Central memory CD4-positive, alpha-beta T cell (primary cell): Measurements from ENCODE around the gene KRTAP4-9.
"Not testable (repeated sequence)": the region's sequence is repeated elsewhere in the genome, so short reads cannot be mapped to it uniquely, and the experiment has no call there.

Source experiments
- DNase-seq: peaks from one replicate; pipeline ENCODE4 v3.0.0; 2022
- total RNA-seq, 3 experiments: gene quantifications; one replicate each; lab custom pipeline; 2026; lab: John Stamatoyannopoulos, UW

Gene KRTAP4-9
- 0 reads per million in 3 experiments for total RNA-seq

DNA sequence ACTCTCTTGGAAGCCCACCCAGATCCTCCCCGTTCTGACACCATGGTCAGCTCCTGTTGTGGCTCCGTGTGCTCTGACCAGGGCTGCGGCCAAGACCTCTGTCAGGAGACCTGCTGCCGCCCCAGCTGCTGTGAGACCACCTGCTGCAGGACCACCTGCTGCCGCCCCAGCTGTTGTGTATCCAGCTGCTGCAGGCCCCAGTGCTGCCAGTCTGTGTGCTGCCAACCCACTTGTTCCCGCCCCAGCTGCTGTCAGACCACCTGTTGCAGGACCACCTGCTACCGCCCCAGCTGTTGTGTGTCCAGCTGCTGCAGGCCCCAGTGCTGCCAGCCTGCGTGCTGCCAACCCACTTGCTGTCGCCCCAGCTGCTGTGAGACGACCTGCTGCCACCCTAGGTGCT, at the start of gene KRTAP4-9:
Gene KRTAP4-9, plus strand, starts transcription at position 43 of the 400 bp plus-strand sequence. Its CDS starts 0 bp downstream, at position 43.
- not testable (repeated sequence) for DNase-seq

- DNase-seq = no peak
These were observed 47.6 kb upstream of the KRTAP4-9 start for GRCh38 chr17:41057547-41057946.

DNA sequence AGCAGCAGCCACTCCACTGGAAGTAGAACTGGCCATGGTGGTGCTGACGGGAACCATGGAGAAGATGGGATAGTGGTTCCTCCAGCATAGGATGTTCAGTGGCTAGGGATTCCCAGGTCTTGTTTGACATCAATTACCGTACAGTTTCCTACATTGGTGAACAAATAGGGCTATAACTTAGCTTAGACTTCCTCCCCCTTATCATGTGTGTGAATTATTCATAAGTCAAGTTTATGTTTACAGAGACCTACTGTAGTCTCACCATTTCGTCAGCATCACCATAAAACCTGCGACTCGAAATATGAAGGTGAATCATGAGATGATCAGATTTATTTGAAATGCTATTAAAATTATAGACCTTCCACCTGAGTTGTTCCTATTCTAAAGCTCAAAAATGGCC, 46.4 kb upstream of the KRTAP4-9 start:
- DNase-seq = no peak

- DNase-seq = not testable (repeated sequence)
These were observed 45.7 kb upstream of the KRTAP4-9 start for GRCh38 chr17:41059276-41060051.

DNA sequence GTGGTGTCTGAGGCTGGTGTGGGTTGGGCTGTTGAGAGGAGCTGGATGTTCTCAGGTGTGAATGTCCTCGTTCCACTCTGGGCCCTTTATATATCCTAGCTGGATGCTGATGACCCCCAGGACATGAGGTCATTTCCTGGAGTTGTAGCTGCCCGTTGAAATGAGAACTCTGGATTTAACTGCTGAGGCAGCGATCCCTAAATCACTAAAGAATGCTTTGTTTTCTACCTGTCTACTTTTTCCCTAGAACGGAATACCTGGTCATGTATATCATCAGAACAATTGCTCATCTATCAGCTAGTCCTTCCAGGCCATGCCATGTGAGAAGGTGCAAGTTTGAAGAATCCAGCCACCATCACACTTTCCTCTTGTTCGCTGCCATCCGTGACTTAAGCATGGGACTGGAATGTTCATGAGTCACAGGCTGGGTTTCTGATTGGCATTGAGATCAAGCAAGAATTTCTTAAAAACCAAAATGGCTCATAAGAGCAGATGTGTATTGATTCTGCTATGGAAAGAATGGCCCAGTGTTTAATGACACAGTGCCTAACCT, 45.1 kb upstream of the KRTAP4-9 start, which contains the start of gene KRTAP2-3:
Gene KRTAP2-3, minus strand, starts transcription at position 63 of the 553 bp plus-strand sequence. CDS start 64 bp downstream, outside the sequence.
- DNase-seq = no peak

DNA sequence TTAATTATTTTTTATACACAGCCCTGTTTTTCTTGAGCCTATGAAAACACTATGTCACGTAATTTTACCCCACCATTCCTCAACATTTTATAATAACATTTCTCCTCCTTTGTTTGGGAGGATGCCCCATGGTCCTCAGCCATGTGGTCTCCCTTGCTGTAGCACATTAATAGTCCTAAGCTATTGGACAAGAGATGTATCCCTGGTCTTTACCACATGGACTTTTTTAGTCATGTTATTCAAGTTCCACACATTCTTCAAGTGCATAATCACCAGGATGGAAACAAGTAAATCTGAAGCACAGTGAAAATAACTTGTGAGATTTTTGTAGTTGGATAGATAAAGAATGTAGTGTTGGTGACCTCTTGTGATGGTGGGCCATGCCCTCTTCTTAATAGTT, 43.2 kb upstream of the KRTAP4-9 start:
- no peak for DNase-seq

- no peak for DNase-seq
These were observed 41.7 kb upstream of the KRTAP4-9 start for GRCh38 chr17:41063449-41063848.

DNA sequence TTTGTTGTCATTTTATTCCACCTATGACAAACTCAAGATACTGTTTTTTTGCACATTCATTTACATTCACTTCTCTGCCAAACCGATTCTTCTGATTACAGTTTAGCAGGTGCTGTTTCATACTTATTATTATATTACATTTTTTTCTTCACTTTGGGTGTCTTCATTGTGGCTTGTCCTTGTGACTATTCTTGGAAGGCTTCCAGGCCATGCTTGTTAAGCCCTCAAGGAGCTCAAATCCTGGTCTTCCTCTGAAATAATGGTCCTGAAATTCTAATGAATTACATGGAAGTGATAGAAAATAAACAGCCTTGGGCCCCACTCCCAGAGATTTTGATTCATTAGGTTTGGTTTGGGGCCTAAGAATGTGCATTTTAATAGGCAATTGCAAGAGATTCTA, 40.9 kb upstream of the KRTAP4-9 start:
- DNase-seq = no peak

GRCh38 chr17:41065016-41065689, 40.0 kb upstream of the KRTAP4-9 start:
- not testable (repeated sequence) for DNase-seq

GRCh38 chr17:41065829-41066624, 39.2 kb upstream of the KRTAP4-9 start, which contains the start of gene KRTAP2-4:
TSS of gene KRTAP2-4 (minus strand) at chr17:41065879. CDS start at chr17:41065845, 34 bp downstream.
- DNase-seq = no peak

- no peak for DNase-seq
These were observed 37.9 kb upstream of the KRTAP4-9 start for GRCh38 chr17:41067281-41067680.

DNA sequence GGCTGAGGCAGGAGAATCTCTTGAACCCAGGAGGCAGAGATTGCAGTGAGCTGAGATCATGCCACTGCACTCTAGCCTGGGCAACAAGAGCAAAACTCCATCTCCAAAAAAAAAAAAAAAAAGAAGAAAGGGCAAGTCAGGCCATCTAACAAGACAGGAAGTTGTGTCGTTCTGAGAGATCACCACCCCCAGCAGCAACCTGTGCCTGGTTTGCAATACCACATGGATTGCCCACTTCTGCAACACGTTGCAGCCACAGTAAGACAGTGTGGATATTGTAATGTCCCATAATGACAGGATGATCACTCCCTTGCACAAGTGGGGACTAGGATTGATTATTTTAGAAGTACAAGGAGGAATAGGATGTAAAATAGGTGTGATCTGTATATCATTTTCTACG, 36.2 kb upstream of the KRTAP4-9 start:
- no peak for DNase-seq

GRCh38 chr17:41071606-41072360, 33.4 kb upstream of the KRTAP4-9 start:
- no peak for DNase-seq

- DNase-seq = no peak
These were observed 31.5 kb upstream of the KRTAP4-9 start for GRCh38 chr17:41073676-41074075.

GRCh38 chr17:41076788-41077187, 28.4 kb upstream of the KRTAP4-9 start:
- no peak for DNase-seq

- DNase-seq = no peak
These were observed 22.6 kb upstream of the KRTAP4-9 start for GRCh38 chr17:41082626-41083025.

- DNase-seq = not testable (repeated sequence)
These were observed 21.8 kb upstream of the KRTAP4-9 start for GRCh38 chr17:41083427-41083826.

DNA sequence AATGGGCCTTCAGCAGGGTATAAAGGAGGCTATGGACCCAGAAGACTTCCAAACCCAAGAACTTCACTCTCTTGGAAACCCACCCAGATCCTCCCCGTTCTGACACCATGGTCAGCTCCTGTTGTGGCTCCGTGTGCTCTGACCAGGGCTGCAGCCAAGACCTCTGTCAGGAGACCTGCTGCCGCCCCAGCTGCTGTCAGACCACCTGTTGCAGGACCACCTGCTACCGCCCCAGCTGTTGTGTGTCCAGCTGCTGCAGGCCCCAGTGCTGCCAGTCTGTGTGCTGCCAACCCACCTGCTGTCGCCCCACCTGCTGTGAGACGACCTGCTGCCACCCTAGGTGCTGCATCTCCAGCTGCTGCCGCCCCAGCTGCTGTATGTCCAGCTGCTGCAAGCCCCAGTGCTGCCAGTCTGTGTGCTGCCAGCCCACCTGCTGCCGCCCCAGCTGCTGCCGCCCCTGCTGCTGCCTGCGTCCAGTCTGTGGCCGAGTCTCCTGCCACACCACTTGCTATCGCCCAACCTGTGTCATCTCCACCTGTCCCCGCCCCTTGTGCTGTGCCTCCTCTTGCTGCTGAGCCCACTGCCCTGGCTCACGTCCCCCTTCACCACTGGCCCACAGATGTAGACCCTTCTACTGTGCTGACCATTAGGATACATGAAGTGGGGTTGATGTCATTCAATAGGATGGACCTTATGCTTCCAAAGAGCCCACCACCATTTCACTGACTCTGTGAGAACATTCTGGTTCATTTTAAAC, 20.9 kb upstream of the KRTAP4-9 start, which contains the start of gene KRTAP4-7:
Gene KRTAP4-7, plus strand, starts transcription at position 51 of the 757 bp plus-strand sequence. Its CDS starts 57 bp downstream, at position 108.
- not testable (repeated sequence) for DNase-seq

- not testable (repeated sequence) for DNase-seq
These were observed 16.3 kb upstream of the KRTAP4-9 start for GRCh38 chr17:41088760-41089352.

- no peak for DNase-seq
These were observed 9.1 kb upstream of the KRTAP4-9 start for GRCh38 chr17:41096055-41096454.
